ENCODE data around the gene ABCG4. TPM values are rescaled to one million over a fixed set of nuclear protein-coding genes. Genes with fewer than 3 reads are reported as not detected.
A peak's percentile ranks its signal among the peaks of the same experiment; 100 is the strongest.

Gene ABCG4
- total and polyA plus RNA-seq, 11 donors, result 0.25 to 2.1 (median 0.98) TPM

- Histone ChIP-seq H3K27me3 (no peaks in the 10 kb centered on the region), H3K4me3 (no peak overlapping the region), H3K27ac (no peak overlapping the region), H3K4me1 (peaks cover 5 to 53% (median 17%) of the 10 kb centered on the region in 12 donors), H3K36me3 (peaks cover 0 to 45% (median 30%) of the 10 kb centered on the region in 9 donors), H3K9me3 (no peaks in the 10 kb centered on the region)
- ATAC-seq, result no peak
- TF ChIP-seq POLR2A (IDR thresholded peaks at IDR 0.05), result no peak
- TF ChIP-seq, protein P1, sequence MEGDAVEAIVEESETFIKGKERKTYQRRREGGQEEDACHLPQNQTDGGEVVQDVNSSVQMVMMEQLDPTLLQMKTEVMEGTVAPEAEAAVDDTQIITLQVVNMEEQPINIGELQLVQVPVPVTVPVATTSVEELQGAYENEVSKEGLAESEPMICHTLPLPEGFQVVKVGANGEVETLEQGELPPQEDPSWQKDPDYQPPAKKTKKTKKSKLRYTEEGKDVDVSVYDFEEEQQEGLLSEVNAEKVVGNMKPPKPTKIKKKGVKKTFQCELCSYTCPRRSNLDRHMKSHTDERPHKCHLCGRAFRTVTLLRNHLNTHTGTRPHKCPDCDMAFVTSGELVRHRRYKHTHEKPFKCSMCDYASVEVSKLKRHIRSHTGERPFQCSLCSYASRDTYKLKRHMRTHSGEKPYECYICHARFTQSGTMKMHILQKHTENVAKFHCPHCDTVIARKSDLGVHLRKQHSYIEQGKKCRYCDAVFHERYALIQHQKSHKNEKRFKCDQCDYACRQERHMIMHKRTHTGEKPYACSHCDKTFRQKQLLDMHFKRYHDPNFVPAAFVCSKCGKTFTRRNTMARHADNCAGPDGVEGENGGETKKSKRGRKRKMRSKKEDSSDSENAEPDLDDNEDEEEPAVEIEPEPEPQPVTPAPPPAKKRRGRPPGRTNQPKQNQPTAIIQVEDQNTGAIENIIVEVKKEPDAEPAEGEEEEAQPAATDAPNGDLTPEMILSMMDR (IDR thresholded peaks at IDR 0.05), result no peak
- WGBS, 4 donors, result 90 to 98% (median 95%) methylated on average over 1 of the region's 1 CpG
- intact Hi-C loops (cut with DNase I), result loop anchor here in 1 of 10 donors (10.0 kb wide), 1 partner anchor 196 kb away; the partner anchor contains the start of gene MCAM
- DNase-seq, result no peak
Measured at GRCh38 chr11:119118946-119119345, 29.9 kb upstream of the ABCG4 start.

DNA sequence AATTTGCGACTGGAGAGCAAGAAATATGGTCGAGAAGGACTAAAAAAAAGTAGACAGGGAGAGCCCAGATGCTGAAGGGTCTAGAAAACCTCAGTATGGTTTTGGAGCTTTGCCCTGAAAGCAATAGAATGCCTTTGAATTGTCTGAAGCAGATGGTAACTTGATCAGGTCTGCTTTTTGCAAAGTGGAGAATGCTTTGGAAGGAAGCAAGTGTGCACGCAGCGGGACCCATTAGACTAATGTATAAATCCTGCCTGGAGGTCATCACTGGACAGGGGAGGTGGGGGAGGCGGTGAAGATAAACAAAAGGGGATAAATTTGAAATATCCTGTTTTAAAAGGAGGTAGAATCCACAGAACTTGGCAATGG, 28.2 kb upstream of the ABCG4 start:
- 29 to 34% (median 30%) methylated on average over 5 of the region's 5 CpGs for WGBS, 4 donors
- Histone ChIP-seq H3K9me3 (no peaks in the 10 kb centered on the region), H3K27me3 (no peaks in the 10 kb centered on the region), H3K36me3 (peaks cover 0 to 42% (median 30%) of the 10 kb centered on the region in 9 donors), H3K4me1 (peaks cover 5 to 38% (median 17%) of the 10 kb centered on the region in 12 donors), H3K27ac (peak overlapping the region in 11 of 12 donors; percentile 53 to 89 (median 80)), H3K4me3 (peak overlapping the region; percentile 18 to 97 (median 80))
- intact Hi-C loops (cut with DNase I), result no loop called here
- TF ChIP-seq POLR2A (IDR thresholded peaks at IDR 0.05), result no peak
- TF ChIP-seq, protein P1 (IDR thresholded peaks at IDR 0.05), result no peak
- ATAC-seq (no peak), DNase-seq (no peak)

DNA sequence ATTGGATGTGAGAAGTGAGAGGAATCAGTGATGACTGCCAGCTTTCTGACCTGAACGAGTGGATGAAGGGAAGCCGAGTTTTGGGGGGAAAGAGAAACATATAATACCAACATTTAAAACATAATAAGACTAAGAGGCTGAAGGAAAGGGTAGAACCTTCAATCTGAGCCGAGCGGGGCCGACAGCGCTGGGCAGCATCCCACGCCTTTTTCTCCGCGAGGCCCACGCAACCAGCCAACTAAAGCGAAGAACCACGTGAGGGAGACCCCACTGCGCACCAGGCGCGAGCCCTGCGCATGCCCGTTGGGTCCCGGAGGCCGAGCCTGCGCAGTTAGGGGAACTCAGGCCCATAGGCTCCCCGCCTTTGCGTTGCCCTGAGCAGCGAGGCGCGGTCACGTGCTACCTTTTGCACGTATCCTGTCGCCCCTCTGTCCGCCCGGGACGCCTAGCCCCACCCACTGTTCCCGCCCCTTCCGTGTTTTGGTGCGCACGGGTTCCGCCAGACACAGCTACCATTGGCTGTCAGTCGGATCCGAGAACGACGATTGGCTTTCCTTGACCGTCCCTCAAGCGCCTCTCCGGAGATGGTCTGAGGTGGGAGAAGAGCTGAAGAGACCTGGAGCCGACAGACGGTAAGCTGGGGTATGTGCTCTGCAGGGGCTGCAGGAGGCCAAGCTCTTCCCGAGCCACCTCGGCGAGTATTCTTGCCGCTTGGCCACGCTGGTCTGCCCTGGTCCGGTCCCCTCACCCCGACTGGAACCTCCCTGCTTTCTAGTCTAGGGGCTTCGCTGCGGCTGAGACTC, 27.6 kb upstream of the ABCG4 start, which contains the start of gene HINFP:
Gene HINFP, plus strand, starts transcription at position 573 of the 803 bp plus-strand sequence. CDS start 5,365 bp downstream, outside the sequence.
- Histone ChIP-seq H3K4me3 (peak within 1 kb of the TSS; percentile 65 to 97 (median 83)), H3K9me3 (no peaks in the 10 kb centered on the region), H3K27ac (peak within 1 kb of the TSS; percentile 11 to 89 (median 82)), H3K36me3 (peaks cover 0 to 43% (median 25%) of the 10 kb centered on the region in 9 donors), H3K4me1 (peaks cover 5 to 37% (median 17%) of the 10 kb centered on the region in 12 donors), H3K27me3 (no peaks in the 10 kb centered on the region)
- DNase-seq (peak; percentile 100), ATAC-seq (peak; percentile 100)
- intact Hi-C loops (cut with DNase I), result no loop called here
- 0% methylated on average over 24 to 54 of the region's 54 CpGs for WGBS, 4 donors
- TF ChIP-seq, protein P1 (IDR thresholded peaks at IDR 0.05), result no peak
- TF ChIP-seq POLR2A (IDR thresholded peaks at IDR 0.05), result peak in 1 of 2 donors; percentile 74

DNA sequence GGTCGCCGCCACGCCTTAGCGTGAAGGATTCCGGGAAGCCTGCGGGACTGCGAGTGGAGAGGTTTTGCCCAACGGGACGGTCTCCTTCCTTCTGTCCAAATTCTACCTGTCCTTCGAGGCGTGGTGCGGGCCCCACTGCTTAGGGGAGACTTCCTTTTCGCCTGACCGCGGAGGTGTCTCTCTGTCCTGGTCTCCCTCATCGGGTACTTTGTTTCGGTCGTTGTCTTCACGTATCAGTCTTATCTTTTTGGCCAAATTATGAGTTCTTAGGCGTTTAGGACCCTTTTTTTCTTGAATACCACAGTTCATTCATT, 27.1 kb upstream of the ABCG4 start:
- DNase-seq (no peak), ATAC-seq (peak in 1 of 4 donors; percentile 51)
- peaks cover 5 to 37% (median 19%) of the 10 kb centered on the region in 12 donors for H3K4me1 ChIP-seq
- H3K27me3 ChIP-seq, result no peaks in the 10 kb centered on the region
- intact Hi-C loops (cut with DNase I), result no loop called here
- H3K27ac ChIP-seq, result peak overlapping the region; percentile 11 to 89 (median 82)
- H3K36me3 ChIP-seq, result peaks cover 0 to 39% (median 24%) of the 10 kb centered on the region in 9 donors
- TF ChIP-seq POLR2A (IDR thresholded peaks at IDR 0.05), result no peak
- TF ChIP-seq, protein P1 (IDR thresholded peaks at IDR 0.05), result no peak
- WGBS, 4 donors, result 0 to 1% (median 0%) methylated on average over 11 to 20 of the region's 20 CpGs
- H3K9me3 ChIP-seq, result no peaks in the 10 kb centered on the region
- H3K4me3 ChIP-seq, result peak overlapping the region; percentile 65 to 97 (median 83)
